Natural killer cell treated with Interleukin-12 subunit alpha and Interleukin-12 subunit beta and Interleukin-15 and Interleukin-18, amount 100 ng/mL, for 72 hours (primary cell): ENCODE results near the gene LYSET. TPM values are rescaled to one million over a fixed set of nuclear protein-coding genes. Genes with fewer than 3 reads are reported as not detected.
A peak's percentile ranks its signal among the peaks of the same experiment; 100 is the strongest.
"Not testable (repeated sequence)": the region's sequence is repeated elsewhere in the genome, so short reads cannot be mapped to it uniquely, and the experiment has no call there.

Experiments used
- ATAC-seq, 2 donors: fragments of 150-1000 bp; cut with Tn5 transposase in 1 of 2; sonication (Bioruptor Pico), chemical (Tn5 transposase) in 1 of 2; 2 replicates each; pipeline ENCODE4 v1.10.0; 2021
- DNase-seq: peaks from one replicate; pipeline ENCODE4 v3.0.0; 2022; ENCODE audit warnings: low spot score
- H3K27ac Mint-ChIP-seq, 2 donors: 1 replicate in 1 of 2; 2 replicates in 1 of 2; pipeline ENCODE4 v1.8.0; 2022; ENCODE audit warnings: mixed read lengths in 2 of 2, mild to moderate bottlenecking in 1 of 2, moderate library complexity in 1 of 2
- H3K27me3 Mint-ChIP-seq, 2 donors: 1 replicate in 1 of 2; 2 replicates in 1 of 2; pipeline ENCODE4 v1.8.0; 2022; ENCODE audit warnings: mixed read lengths in 2 of 2
- H3K36me3 Mint-ChIP-seq: one replicate; pipeline ENCODE4 v1.8.0; 2022; ENCODE audit warnings: mixed read lengths
- H3K4me1 Mint-ChIP-seq, 2 donors: 1 replicate in 1 of 2; 2 replicates in 1 of 2; pipeline ENCODE4 v1.8.0; 2022; ENCODE audit warnings: low read depth in 2 of 2, mixed read lengths in 2 of 2, mild to moderate bottlenecking in 1 of 2
- H3K4me3 Mint-ChIP-seq: one replicate; pipeline ENCODE4 v1.8.0; 2022; ENCODE audit warnings: mixed read lengths
- H3K9me3 Mint-ChIP-seq: 2 replicates; pipeline ENCODE4 v1.8.0; 2022; ENCODE audit warnings: mixed read lengths
- total RNA-seq, 2 donors: library from RNA; stranded (reverse); gene quantifications; one replicate each; pipeline ENCODE4 v1.2.3, GENCODE V29; 2022

The LYSET gene
- total RNA-seq, 2 donors from 2014 or later, result 8.6 to 11.5 TPM

- H3K36me3 Mint-ChIP-seq, H3K4me1 Mint-ChIP-seq, H3K4me3 Mint-ChIP-seq, H3K27ac Mint-ChIP-seq, ATAC-seq, H3K27me3 Mint-ChIP-seq, DNase-seq, H3K9me3 Mint-ChIP-seq: not testable (repeated sequence)
These were observed 26.8 kb upstream of the LYSET start for GRCh38 chr14:93158349-93158748.

DNA sequence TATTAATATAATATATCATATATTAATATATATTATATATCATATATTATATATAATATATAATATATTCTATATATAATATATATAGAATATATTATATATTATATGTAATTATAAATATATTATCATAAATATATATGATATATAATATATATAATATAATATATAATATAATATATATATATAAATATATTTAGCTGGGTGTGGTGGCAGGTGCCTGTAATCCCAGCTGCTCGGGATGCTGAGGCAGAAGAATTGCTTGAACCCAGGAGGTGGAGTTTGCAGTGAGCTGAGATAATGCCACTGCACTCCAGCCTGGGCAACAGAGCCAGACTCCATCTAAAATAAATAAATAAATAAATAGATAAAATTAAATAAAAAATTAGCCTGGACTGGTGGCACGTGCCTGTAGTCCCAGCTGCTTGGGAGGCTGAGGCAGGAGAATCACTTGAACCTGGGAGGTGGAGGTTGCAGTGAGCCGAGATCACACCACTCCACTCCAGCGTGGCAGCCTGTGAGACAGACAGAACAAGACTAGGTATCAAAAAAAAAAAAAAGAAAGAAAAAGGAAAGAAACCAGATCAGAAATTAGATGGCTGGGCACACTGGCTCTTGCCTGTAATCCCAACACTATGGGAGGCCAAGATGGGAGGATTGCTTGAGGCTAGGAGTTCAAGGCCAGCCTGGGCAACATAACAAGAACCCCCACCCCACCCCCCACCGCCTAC, 25.3 kb upstream of the LYSET start:
- H3K27me3 Mint-ChIP-seq, DNase-seq, H3K4me3 Mint-ChIP-seq, ATAC-seq, H3K4me1 Mint-ChIP-seq, H3K36me3 Mint-ChIP-seq, H3K9me3 Mint-ChIP-seq, H3K27ac Mint-ChIP-seq: not testable (repeated sequence)

GRCh38 chr14:93160353-93160801, 24.7 kb upstream of the LYSET start:
- Mint-ChIP-seq H3K27me3 (peaks cover 0 to 2% of the 10 kb centered on the region in 2 donors), H3K36me3 (no peaks in the 10 kb centered on the region), H3K27ac (no peak overlapping the region), H3K9me3 (no peaks in the 10 kb centered on the region), H3K4me3 (no peak overlapping the region), H3K4me1 (no peaks in the 10 kb centered on the region)
- DNase-seq (no peak), ATAC-seq (peak in 1 of 2 donors; percentile 32)

DNA sequence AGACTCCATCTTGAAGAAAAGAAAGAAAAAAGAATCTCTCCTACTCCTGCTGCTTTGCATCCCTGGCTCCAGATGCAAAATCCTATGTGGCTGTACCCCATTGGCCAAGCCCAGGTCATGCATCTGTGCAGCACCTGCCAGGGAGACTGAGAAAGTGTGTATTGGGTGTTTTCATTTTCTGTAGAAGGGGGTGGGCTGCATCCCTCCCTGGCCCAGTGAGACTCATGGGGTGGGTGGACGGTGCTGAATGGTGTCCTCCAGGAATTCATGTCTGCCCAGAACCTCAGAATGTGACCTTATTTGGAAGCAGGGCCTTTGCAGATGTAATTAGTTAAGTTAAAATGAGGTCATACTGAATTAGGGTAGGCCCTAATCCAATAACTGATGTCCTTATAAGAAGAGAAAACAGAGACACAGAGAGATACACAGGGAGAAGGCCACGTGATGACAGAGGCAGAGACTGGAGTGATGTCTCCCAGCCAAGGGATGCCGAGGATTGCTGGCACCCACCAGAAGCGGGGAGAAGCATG, 23.6 kb upstream of the LYSET start:
- Mint-ChIP-seq H3K27ac (no peak overlapping the region), H3K4me3 (no peak overlapping the region), H3K36me3 (no peaks in the 10 kb centered on the region), H3K9me3 (no peaks in the 10 kb centered on the region), H3K4me1 (no peaks in the 10 kb centered on the region), H3K27me3 (peaks cover 0 to 2% of the 10 kb centered on the region in 2 donors)
- ATAC-seq, result no peak
- no peak for DNase-seq

DNA sequence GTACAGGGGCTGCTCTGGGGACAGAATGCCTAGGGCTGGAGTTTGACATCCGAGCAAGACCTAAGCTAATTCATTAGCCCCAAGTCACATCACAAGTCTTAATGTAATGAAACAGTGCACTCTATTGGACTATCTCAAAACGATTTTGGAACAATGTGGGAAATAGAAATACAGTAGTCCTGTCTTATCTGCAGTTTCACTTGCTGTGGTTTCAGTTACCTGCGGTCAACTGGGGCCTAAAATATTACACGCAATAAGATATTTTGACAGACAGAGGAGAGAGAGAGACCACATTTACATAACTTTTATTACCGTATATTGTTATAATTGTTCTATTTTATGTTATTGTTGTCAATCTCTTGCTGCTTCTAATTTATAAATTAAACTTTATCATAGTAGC, 21.6 kb upstream of the LYSET start:
- no peaks in the 10 kb centered on the region for H3K36me3 Mint-ChIP-seq
- ATAC-seq (no peak), DNase-seq (no peak)
- H3K27me3 Mint-ChIP-seq, result no peaks in the 10 kb centered on the region
- no peaks in the 10 kb centered on the region for H3K9me3 Mint-ChIP-seq
- no peak overlapping the region for H3K27ac Mint-ChIP-seq
- H3K4me1 Mint-ChIP-seq, result no peaks in the 10 kb centered on the region
- no peak overlapping the region for H3K4me3 Mint-ChIP-seq

DNA sequence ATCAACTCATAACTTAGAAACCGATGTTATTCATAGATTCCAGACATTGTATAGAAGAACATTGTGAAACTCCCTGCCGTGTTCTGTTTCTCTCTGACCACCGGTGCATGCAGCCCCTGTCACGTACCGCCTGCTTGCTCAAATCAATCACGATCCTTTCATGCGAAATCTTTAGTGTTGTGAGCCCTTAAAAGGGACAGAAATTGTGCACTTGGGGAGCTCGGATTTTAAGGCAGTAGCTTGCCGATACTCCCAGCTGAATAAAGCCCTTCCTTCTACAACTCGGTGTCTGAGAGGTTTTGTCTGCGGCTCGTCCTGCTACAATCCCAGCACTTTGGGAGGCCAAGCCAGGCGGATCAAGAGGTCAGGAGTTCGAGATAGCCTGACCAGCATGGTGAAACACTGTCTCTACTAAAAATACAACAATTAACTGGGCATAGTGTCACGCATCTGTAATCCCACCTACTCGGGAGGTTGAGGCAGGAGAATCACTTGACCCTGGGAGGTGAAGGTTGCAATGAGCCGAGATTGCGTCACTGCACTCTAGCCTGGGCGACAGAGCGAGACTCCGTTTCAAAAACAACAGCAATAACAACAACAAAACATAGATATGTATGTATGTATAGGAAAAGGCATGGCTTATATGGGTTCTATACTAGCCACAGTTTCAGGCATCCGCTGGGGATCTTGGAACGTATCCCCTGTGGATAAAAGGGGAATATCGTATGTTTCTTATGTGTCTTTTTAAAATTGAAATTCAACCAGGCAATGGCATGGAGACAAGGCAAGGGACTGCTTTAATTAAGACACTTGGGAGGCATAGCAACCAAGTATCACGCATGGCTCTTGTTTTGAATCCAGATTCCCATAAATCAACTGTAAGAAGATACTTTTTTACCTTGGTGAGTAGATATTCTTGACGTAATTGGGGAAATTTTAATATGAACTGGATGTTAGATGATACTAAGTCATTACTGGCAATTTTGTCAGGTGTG, 19.5 kb upstream of the LYSET start:
- not testable (repeated sequence) for H3K9me3 Mint-ChIP-seq, H3K4me3 Mint-ChIP-seq, H3K36me3 Mint-ChIP-seq, ATAC-seq, DNase-seq, H3K4me1 Mint-ChIP-seq, H3K27me3 Mint-ChIP-seq, H3K27ac Mint-ChIP-seq

- H3K27me3 Mint-ChIP-seq, H3K36me3 Mint-ChIP-seq, ATAC-seq, H3K4me3 Mint-ChIP-seq, H3K4me1 Mint-ChIP-seq, H3K9me3 Mint-ChIP-seq, H3K27ac Mint-ChIP-seq, DNase-seq: not testable (repeated sequence)
These were observed 16.5 kb upstream of the LYSET start for GRCh38 chr14:93168610-93169009.

- not testable (repeated sequence) for H3K27me3 Mint-ChIP-seq, ATAC-seq, H3K27ac Mint-ChIP-seq, H3K9me3 Mint-ChIP-seq, H3K4me3 Mint-ChIP-seq, DNase-seq, H3K4me1 Mint-ChIP-seq, H3K36me3 Mint-ChIP-seq
These were observed 15.5 kb upstream of the LYSET start for GRCh38 chr14:93169619-93170018.

GRCh38 chr14:93170141-93170540, 15.0 kb upstream of the LYSET start:
- not testable (repeated sequence) for H3K36me3 Mint-ChIP-seq, H3K27ac Mint-ChIP-seq, H3K4me1 Mint-ChIP-seq, ATAC-seq, H3K9me3 Mint-ChIP-seq, DNase-seq, H3K27me3 Mint-ChIP-seq, H3K4me3 Mint-ChIP-seq

DNA sequence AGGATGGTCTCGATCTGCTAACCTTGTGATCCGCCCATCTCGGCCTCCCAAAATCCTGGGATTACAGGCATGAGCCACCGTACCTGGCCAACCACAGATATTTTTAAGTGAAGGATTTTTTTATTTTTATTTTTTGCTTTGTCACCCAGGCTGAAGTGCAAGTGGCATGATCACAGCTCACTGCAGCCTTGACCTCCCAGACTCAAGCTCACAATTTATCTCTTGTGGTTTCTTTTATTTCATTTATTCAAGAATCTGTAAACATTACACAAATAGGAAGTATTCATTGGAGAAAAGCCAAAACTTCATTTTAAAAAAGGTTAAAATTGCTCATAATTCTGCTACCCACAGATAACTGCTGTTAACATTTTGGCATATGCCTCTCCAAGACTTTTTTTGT, 13.7 kb upstream of the LYSET start:
- Mint-ChIP-seq H3K27ac (no peak overlapping the region), H3K9me3 (no peaks in the 10 kb centered on the region), H3K27me3 (no peaks in the 10 kb centered on the region), H3K4me3 (no peak overlapping the region), H3K4me1 (no peaks in the 10 kb centered on the region), H3K36me3 (no peaks in the 10 kb centered on the region)
- ATAC-seq (no peak), DNase-seq (no peak)

DNA sequence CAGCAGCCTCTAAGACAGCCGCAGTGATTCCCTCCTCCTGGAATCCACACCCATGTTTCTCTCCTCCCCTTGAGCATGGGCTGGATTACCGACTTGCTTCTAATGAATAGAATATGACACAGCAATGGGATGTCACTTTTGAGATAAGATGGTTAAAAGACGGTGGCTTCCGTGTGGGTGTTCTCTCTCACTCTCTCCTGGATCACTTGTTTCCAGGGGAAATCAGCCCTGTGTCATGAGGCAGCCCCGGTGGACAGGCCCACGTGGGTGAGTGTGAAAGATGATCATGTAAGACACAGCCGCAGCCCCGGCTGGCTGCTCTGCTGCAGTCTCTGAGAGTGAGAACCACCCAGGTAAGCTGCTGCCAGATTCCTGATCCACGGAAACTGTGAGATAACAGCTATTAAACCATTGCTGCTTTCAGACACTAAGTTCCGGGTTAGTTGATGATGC, 11.1 kb upstream of the LYSET start:
- Mint-ChIP-seq H3K9me3 (no peaks in the 10 kb centered on the region), H3K36me3 (no peaks in the 10 kb centered on the region), H3K4me3 (no peak overlapping the region), H3K27ac (no peak overlapping the region), H3K27me3 (no peaks in the 10 kb centered on the region), H3K4me1 (peaks cover 0 to 3% of the 10 kb centered on the region in 2 donors)
- no peak for DNase-seq
- ATAC-seq, result no peak

- not testable (repeated sequence) for H3K4me3 Mint-ChIP-seq, H3K27me3 Mint-ChIP-seq, H3K36me3 Mint-ChIP-seq, ATAC-seq, H3K9me3 Mint-ChIP-seq, DNase-seq, H3K4me1 Mint-ChIP-seq, H3K27ac Mint-ChIP-seq
These were observed 10.4 kb upstream of the LYSET start for GRCh38 chr14:93174731-93175130.

DNA sequence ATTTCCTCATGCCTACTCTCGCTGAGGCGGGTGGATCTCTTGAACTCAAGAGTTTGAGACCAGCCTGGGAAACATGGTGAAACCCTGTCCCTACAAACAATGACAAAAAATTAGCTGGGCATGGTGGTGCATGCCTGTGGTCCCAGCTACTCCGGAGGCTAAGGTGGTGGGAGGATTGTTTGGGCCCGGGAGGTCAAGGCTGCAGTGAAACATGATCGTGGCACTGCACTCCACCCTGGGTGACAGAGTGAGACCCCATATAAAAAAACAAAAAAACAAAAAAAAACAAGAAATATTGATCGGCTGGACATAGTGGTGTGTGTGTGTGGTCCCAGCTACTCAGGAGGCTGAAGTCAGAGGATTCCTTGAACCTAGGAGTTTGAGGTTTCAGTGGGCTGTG, 9.6 kb upstream of the LYSET start:
- Mint-ChIP-seq H3K4me1 (peaks cover 0 to 3% of the 10 kb centered on the region in 2 donors), H3K36me3 (no peaks in the 10 kb centered on the region), H3K27ac (no peak overlapping the region), H3K4me3 (no peak overlapping the region), H3K27me3 (no peaks in the 10 kb centered on the region), H3K9me3 (no peaks in the 10 kb centered on the region)
- ATAC-seq, result no peak
- no peak for DNase-seq
